VCaP (cell line): ENCODE measurements around the gene RIN2.

Source experiments
- H3K27ac ChIP-seq: fragments of 450-650 bp; 2 replicates; pipeline ENCODE4 v1.5.1; 2017
- TF ChIP-seq, protein P1 (sequence below): fragments of 450-650 bp; conservative IDR thresholded peaks from 2 replicates; pipeline ENCODE4 v1.5.1; 2017; ENCODE audit warnings: mild to moderate bottlenecking, moderate library complexity

Gene RIN2

DNA sequence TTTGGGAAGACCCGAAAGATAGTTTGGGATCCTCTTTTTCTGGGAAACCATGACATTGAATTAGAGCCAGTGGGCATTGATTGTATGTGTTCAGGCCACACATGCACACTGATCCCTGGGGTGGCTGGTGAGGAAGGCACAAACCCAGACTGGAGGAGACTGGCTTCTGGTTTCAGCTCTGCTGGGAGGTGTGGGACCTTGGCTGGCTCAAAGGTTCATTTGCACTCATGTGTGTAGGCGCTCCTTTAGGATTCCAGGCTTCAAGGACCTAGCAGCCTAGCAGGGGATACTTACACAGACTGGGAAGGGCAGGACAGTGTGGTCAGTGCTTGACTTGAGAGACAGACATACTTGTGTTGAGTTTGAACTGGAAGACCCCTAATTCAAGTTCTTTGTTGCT is 7.2 kb downstream of the RIN2 start:
- H3K27ac ChIP-seq = no peak overlapping the region
- TF ChIP-seq, protein P1, sequence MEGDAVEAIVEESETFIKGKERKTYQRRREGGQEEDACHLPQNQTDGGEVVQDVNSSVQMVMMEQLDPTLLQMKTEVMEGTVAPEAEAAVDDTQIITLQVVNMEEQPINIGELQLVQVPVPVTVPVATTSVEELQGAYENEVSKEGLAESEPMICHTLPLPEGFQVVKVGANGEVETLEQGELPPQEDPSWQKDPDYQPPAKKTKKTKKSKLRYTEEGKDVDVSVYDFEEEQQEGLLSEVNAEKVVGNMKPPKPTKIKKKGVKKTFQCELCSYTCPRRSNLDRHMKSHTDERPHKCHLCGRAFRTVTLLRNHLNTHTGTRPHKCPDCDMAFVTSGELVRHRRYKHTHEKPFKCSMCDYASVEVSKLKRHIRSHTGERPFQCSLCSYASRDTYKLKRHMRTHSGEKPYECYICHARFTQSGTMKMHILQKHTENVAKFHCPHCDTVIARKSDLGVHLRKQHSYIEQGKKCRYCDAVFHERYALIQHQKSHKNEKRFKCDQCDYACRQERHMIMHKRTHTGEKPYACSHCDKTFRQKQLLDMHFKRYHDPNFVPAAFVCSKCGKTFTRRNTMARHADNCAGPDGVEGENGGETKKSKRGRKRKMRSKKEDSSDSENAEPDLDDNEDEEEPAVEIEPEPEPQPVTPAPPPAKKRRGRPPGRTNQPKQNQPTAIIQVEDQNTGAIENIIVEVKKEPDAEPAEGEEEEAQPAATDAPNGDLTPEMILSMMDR = no peak

GRCh38 chr20:19765913-19766312 is 7.9 kb downstream of the RIN2 start:
- H3K27ac ChIP-seq = no peak overlapping the region
- TF ChIP-seq, protein P1 = no peak

GRCh38 chr20:19767070-19767469 is 9.0 kb downstream of the RIN2 start:
- H3K27ac ChIP-seq = peak overlapping the region; percentile 23; the same call in 1 of the 2 replicates
- TF ChIP-seq, protein P1 = no peak

GRCh38 chr20:19768325-19768842 is 10.3 kb downstream of the RIN2 start:
- H3K27ac ChIP-seq = no peak overlapping the region
- TF ChIP-seq, protein P1 = no peak

GRCh38 chr20:19769507-19769906 is 11.4 kb downstream of the RIN2 start:
- no peak overlapping the region for H3K27ac ChIP-seq
- TF ChIP-seq, protein P1 = no peak

DNA sequence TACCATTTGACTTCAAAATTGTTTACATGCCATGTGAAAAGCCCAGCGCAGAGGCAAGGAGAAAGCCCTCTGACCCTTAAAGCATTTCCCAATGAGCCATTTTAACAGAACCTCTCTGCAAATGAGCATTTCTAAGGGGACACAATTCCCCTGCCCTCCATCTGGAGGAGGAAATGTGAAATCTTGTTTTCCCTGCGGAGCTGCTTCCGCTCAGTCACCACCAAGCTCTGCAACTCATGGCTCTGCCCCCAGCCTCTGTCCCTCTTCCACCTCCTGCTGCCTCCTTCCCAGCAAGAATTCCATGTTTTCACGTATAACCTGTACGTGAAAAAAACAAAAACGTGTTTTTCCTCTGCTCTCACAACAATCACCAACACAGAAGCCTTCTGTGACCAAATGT is 12.3 kb downstream of the RIN2 start:
- TF ChIP-seq, protein P1 = no peak

DNA sequence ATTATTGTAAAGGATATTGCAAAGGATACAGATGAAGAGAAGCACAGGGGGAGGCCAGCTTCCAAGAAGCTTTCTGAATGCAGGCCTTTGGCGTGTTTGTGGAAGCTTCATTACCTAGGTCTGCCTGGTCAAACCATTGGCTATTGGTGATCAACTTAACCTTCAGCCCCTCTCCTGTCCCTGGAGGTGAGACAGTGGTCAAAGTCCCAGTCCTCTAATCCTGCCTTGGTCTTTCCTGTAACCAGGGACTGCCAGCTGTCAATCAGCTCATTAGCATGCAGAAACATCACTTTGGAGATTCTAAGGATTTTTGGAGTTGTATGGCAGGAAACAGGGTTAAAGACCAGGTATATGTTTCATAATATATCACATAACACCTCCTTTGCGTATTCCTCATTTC is 13.0 kb downstream of the RIN2 start:
- TF ChIP-seq, protein P1 = no peak
- H3K27ac ChIP-seq = no peak overlapping the region

More for the DNA sequence above, 12.3 kb downstream of the RIN2 start:
- H3K27ac ChIP-seq = no peak overlapping the region; the same call in 1 of the 2 replicates
